Lung microvascular endothelial cell (primary cell): ENCODE measurements around the gene OPRM1. TPM values are rescaled to one million over a fixed set of nuclear protein-coding genes. Genes with fewer than 3 reads are reported as not detected.
A peak's percentile ranks its signal among the peaks of the same experiment; 100 is the strongest.

Experiments used
- DNase-seq, 2 donors: peaks; one replicate each; pipeline versions ENCODE4 v3.0.0 to v3.0.0-alpha.2; 2010; ENCODE audit warnings: low read depth in 2 of 2
- total RNA-seq: library from RNA; depleted of rRNA; stranded (reverse); fragments of >200 nt; gene quantifications from 2 replicates; pipeline ENCODE4 v1.2.1, GENCODE V29; 2014

OPRM1 gene
- total RNA-seq, 1 donor from 2014 or later, result not detected

- DNase-seq, result no peak
Observed at GRCh38 chr6:154202958-154203357, 163.9 kb downstream of the OPRM1 start.

- DNase-seq, result no peak
Observed at GRCh38 chr6:154206141-154206540, 167.1 kb downstream of the OPRM1 start.

- DNase-seq, result no peak
Observed at GRCh38 chr6:154206996-154207395, 168.0 kb downstream of the OPRM1 start.

GRCh38 chr6:154209555-154209954 lies 170.5 kb downstream of the OPRM1 start:
- no peak for DNase-seq

- DNase-seq, result no peak
Observed at GRCh38 chr6:154210678-154211077, 171.6 kb downstream of the OPRM1 start.

GRCh38 chr6:154213782-154214181 lies 174.7 kb downstream of the OPRM1 start:
- DNase-seq, result no peak

GRCh38 chr6:154218301-154218700 lies 179.3 kb downstream of the OPRM1 start:
- no peak for DNase-seq

GRCh38 chr6:154218787-154219186 lies 179.7 kb downstream of the OPRM1 start:
- DNase-seq, result no peak

GRCh38 chr6:154219250-154219649 lies 180.2 kb downstream of the OPRM1 start:
- DNase-seq, result no peak

GRCh38 chr6:154222716-154223115 lies 183.7 kb downstream of the OPRM1 start:
- DNase-seq, result no peak

- no peak for DNase-seq
Observed at GRCh38 chr6:154223296-154223695, 184.3 kb downstream of the OPRM1 start.

GRCh38 chr6:154226461-154226860 lies 187.4 kb downstream of the OPRM1 start:
- no peak for DNase-seq

GRCh38 chr6:154227862-154228520 lies 189.0 kb downstream of the OPRM1 start:
- no peak for DNase-seq

GRCh38 chr6:154228521-154228905 lies 189.5 kb downstream of the OPRM1 start:
- DNase-seq, result no peak

GRCh38 chr6:154229786-154230185 lies 190.7 kb downstream of the OPRM1 start:
- peak in 1 of 2 donors; percentile 2 for DNase-seq

- no peak for DNase-seq
Observed at GRCh38 chr6:154230393-154230792, 191.4 kb downstream of the OPRM1 start.

- DNase-seq, result no peak
Observed at GRCh38 chr6:154230910-154231595, 192.0 kb downstream of the OPRM1 start.

GRCh38 chr6:154232013-154232910 lies 193.2 kb downstream of the OPRM1 start:
- no peak for DNase-seq

GRCh38 chr6:154233383-154233782 lies 194.3 kb downstream of the OPRM1 start:
- no peak for DNase-seq

- no peak for DNase-seq
Observed at GRCh38 chr6:154234019-154234772, 195.2 kb downstream of the OPRM1 start.

- no peak for DNase-seq
Observed at GRCh38 chr6:154236646-154237301, 197.7 kb downstream of the OPRM1 start.
